Left ventricle myocardium inferior (tissue), 1 donor: ENCODE data around the gene BTBD9. TPM values are rescaled to one million over a fixed set of nuclear protein-coding genes. Genes with fewer than 3 reads are reported as not detected.
A peak's percentile ranks its signal among the peaks of the same experiment; 100 is the strongest.

Source experiments
- DNase-seq: peaks from one replicate; pipeline ENCODE4 v3.0.0-alpha.2; 2020
- H3K27ac ChIP-seq: fragments of 200-600 bp; replicated peaks from 2 replicates; pipeline ENCODE4 v1.8.0; 2021
- H3K27me3 ChIP-seq: fragments of 200-600 bp; 2 replicates; pipeline ENCODE4 v1.8.0; 2021; ENCODE audit warnings: low read depth
- H3K36me3 ChIP-seq: fragments of 200-600 bp; 2 replicates; pipeline ENCODE4 v1.8.0; 2021
- H3K4me1 ChIP-seq: fragments of 200-600 bp; 2 replicates; pipeline ENCODE4 v1.8.0; 2021
- H3K4me3 ChIP-seq: fragments of 200-600 bp; 2 replicates; pipeline ENCODE4 v1.8.0; 2021; ENCODE audit warnings: mild to moderate bottlenecking, moderate library complexity
- H3K9me3 ChIP-seq: fragments of 200-600 bp; replicated peaks from 2 replicates; pipeline ENCODE4 v1.8.0; 2021
- CTCF ChIP-seq: fragments of 200-600 bp; IDR thresholded peaks from 2 replicates; pipeline ENCODE4 v1.8.0; 2021; ENCODE audit warnings: antibody characterized with exemption, mild to moderate bottlenecking, borderline replicate concordance
- intact Hi-C: fragments of 100-400 bp; cut with micrococcal nuclease; formaldehyde crosslinking; loops from one replicate; pipeline ENCODE4 v1.11.0; 2022
- total RNA-seq: library from RNA; stranded (reverse); fragmentation: NEBNext Ultra II Directional; extraction: Animal tissue kit (Norgen Biotek cat#: 25700); gene quantifications from one replicate; pipeline ENCODE4 v1.2.1, GENCODE V29; 2021
- donor health status: DM: no; HTN: yes; CAD: no; lungs with severe emphysema.

The BTBD9 gene
- total RNA-seq, 1 donor from 2014 or later = 16.5 TPM

- intact Hi-C loops = no loop called here
- no peak for DNase-seq
- H3K27me3 ChIP-seq = no peaks in the 10 kb centered on the region
- no peak for TF ChIP-seq CTCF
- no peaks in the 10 kb centered on the region for H3K9me3 ChIP-seq
- H3K27ac ChIP-seq = no peak overlapping the region
- H3K36me3 ChIP-seq = peaks cover 61% of the 10 kb centered on the region
- H3K4me3 ChIP-seq = no peak overlapping the region
- peaks cover 8% of the 10 kb centered on the region for H3K4me1 ChIP-seq
These were observed 37.3 kb upstream of the BTBD9 start for GRCh38 chr6:38676974-38677544.

- Histone ChIP-seq H3K4me3 (no peak overlapping the region), H3K4me1 (peaks cover 8% of the 10 kb centered on the region), H3K9me3 (no peaks in the 10 kb centered on the region), H3K27ac (no peak overlapping the region), H3K27me3 (no peaks in the 10 kb centered on the region), H3K36me3 (peaks cover 54% of the 10 kb centered on the region)
- no peak for DNase-seq
- no peak for TF ChIP-seq CTCF
- intact Hi-C loops = no loop called here
These were observed 36.7 kb upstream of the BTBD9 start for GRCh38 chr6:38676236-38676973.

- Histone ChIP-seq H3K27ac (no peak overlapping the region), H3K4me3 (no peak overlapping the region), H3K27me3 (no peaks in the 10 kb centered on the region), H3K36me3 (peaks cover 32% of the 10 kb centered on the region), H3K4me1 (peaks cover 8% of the 10 kb centered on the region), H3K9me3 (no peaks in the 10 kb centered on the region)
- no peak for TF ChIP-seq CTCF
- no peak for DNase-seq
- intact Hi-C loops = no loop called here
These were observed 33.9 kb upstream of the BTBD9 start for GRCh38 chr6:38673397-38674165.

- no peak for DNase-seq
- no peaks in the 10 kb centered on the region for H3K9me3 ChIP-seq
- no peaks in the 10 kb centered on the region for H3K27me3 ChIP-seq
- intact Hi-C loops = no loop called here
- H3K36me3 ChIP-seq = peaks cover 25% of the 10 kb centered on the region
- peak; percentile 80 for TF ChIP-seq CTCF
- H3K4me3 ChIP-seq = no peak overlapping the region
- H3K27ac ChIP-seq = no peak overlapping the region
- peaks cover 8% of the 10 kb centered on the region for H3K4me1 ChIP-seq
These were observed 32.2 kb upstream of the BTBD9 start for GRCh38 chr6:38671885-38672467.

- peaks cover 7% of the 10 kb centered on the region for H3K4me1 ChIP-seq
- H3K36me3 ChIP-seq = peaks cover 17% of the 10 kb centered on the region
- intact Hi-C loops = no loop called here
- H3K4me3 ChIP-seq = no peak overlapping the region
- no peak for TF ChIP-seq CTCF
- H3K27ac ChIP-seq = no peak overlapping the region
- no peaks in the 10 kb centered on the region for H3K27me3 ChIP-seq
- no peaks in the 10 kb centered on the region for H3K9me3 ChIP-seq
- DNase-seq = no peak
These were observed 18.9 kb upstream of the BTBD9 start for GRCh38 chr6:38658418-38659167.
